Kidney capillary endothelial cell (primary cell): ENCODE results near the gene IL20.

Source experiments
- DNase-seq: peaks from one replicate; pipeline ENCODE4 v3.0.0-alpha.2; 2018; ENCODE audit warnings: low spot score

Gene IL20

DNA sequence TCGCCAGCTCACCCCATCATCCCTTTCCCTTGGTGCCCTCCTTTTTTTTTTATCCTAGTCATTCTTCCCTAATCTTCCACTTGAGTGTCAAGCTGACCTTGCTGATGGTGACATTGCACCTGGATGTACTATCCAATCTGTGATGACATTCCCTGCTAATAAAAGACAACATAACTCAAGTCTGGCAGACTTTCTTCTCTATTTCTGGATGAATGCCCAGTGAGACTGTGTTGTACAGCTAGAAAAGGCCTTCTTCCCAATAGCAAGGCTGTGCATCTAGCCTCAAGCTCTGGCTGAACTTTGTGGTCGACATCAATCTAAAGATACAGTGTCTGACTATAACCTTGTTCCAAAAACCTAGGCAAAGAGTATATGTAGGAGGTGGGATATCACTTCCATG is 38.3 kb downstream of the IL20 start:
- DNase-seq: no peak

DNA sequence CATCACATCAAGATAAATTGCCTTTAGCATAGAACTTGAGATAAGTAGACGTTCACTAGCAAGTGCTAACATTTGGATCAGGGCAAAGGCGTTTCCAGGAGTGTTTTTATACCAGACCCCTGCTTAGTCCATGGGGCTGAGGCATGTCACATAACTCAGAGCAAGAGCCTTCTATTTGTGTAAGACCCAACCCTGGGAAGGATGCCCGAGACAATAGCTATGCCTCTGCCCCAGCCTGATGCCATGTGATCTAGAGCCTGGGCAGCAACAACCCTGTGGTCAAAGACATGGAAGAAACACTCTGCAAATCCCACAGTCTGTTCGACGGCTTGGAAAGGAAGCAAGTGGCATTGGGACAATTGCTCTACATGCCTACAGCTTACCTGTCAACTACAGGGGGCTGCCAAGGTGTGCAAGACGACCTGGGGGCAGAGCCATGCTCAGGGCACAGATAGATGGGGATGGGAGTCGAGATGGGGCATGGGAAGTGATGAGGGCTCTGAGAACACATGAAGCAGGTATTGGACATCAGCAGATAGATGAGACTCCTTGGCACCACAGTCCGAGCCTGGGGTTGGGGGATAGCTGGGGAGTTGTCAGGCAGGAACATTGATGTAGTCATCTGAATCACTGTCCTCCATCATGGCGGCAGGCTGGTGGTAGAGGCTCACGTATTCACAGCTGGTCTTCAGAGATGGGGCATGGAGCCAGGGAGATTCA is 39.2 kb downstream of the IL20 start:
- no peak for DNase-seq

DNA sequence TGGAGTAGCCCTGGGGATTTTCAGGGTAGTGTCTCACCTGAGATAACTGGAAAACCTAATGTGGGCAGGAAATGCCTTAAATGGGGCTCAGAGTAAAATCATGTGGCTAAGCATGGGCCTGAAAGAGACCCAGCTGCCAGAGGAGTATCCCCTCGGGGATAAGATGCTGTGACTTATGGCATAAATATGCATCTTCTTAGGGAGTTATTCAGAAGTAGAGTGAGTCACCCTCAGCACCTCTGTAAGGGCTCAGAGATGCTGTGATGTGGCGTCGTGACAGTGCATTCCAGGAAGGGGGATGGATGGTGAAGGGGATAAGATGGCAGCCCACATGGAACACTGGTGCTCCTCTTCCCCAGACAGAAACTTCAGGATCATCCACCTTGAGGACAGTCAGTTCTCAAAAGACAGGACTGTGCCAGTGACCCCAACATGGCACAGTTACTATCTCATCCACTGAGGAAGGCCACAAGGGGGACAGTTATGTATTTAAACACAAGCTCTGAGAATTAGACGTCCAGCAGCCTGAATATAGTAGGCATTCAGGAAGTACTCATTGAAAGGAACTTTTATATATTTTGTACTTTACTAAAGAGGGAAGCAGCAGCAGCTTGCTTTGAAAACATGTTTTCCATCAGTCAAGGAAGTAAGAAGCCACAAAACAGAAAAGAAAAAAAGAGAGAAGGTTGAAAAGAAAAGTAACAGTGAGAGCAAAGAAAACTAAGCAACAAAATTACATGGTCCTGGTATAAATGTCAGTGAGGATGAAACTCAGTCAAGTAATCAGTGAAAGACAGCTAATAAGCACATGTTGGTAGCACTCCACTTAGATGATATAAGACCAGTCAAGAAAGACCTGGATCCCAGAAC is 40.1 kb downstream of the IL20 start:
- peak; percentile 48 for DNase-seq

DNA sequence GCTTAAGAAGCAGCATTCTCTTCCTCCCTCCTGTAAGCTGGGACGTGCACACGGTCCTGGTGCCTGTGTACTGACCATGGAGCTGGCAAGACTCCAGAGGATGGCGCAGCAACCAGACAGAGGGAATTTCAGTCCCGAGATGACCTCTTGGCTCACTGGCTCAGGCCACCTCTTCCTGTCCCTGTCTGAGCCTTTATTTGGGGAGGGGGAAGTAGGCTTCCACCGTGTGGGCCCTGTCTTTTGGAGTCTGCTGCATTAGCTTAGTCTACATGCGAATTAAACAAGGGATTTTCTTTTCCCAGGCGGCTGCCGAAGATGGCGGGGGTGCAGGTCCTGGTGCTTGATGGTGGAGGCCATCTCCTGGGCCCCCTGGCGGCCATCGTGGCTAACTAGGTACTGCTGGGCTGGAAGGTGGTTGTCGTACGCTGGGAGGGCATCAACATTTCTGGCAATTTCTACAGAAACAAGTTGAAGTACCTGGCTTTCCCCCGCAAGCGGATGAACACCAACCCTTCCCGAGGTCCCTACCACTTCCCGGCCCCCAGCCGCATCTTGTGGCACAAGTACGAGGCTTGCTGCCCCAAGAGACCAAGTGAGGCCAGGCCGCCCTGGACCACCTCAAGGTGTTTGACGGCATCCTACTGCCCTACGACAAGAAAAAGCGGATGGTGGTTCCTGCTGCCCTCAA is 42.0 kb downstream of the IL20 start:
- DNase-seq: no peak

DNA sequence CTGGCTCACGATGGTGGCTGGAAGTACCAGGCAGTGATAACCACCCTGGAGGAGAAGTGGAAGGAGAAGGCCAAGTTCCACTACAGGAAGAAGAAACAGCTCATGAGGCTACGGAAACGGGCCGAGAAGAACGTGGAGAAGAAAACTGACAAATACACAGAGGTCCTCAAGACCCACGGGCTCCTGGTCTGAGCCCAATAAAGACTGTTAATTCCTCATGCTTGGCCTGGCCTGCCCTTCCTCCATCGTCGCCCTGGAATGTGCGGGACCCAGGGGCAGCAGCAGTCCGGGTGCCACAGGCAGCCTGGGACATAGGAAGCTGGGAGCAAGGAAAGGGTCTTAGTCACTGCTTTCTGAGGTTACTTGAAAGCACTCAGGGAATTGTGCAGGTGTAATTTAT is 42.6 kb downstream of the IL20 start:
- DNase-seq: no peak

DNA sequence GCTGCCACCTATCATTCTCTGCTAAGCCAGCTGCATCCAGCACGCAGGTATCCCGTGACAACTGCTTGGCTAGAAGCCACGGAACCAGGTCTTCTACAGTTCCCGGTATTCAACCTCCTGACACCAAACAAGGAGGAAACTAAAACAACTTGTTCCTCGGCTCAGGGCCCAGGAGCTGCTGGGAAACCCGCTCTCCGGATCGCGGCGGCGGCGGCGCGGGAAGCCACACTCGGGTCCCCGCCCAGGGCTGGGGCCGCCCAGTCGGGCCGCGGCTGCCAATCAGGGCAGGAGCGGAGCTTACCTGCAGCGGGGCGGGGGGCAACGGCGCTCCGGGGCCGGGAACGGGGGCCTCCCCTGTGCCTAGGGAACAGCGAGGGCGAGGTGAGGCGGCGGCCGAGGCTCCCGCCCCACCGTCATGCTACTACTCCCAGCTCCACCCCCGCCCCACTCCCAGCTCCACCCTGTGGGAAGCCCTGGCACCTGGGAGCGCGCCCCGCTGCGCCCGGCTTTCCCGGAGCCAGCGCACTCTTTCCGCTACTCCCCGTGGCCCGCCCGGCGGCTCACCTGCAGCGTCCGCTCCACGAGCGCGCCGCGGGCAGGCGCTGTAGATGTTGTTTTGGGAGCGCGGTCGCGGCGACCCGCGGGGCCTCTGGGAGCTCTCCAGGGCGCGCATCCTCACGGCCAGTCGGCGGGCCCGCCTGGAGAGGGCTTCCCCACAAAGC is 43.9 kb downstream of the IL20 start:
- DNase-seq: no peak

DNA sequence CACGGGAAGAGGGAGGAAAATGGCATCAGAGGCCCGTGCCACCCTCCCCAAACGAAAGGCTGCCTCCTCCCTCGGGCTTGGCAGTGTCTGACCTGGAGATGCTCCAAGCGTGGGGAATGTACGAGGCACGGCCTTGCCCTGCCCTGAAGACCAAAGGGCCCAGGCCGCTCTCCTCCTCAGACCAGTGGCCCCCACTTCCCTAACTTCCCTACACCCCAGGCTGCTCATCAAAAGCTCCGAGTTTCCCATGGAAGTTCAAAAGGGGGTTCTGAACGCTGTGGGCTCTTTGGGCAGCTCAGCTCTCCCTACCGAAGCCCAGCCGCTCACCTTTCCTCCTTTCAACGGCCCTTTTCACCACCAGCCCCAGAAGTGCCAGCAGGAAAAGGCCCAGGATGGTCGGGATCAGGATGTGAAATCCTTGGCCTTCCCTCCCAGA is 44.5 kb downstream of the IL20 start:
- no peak for DNase-seq

DNA sequence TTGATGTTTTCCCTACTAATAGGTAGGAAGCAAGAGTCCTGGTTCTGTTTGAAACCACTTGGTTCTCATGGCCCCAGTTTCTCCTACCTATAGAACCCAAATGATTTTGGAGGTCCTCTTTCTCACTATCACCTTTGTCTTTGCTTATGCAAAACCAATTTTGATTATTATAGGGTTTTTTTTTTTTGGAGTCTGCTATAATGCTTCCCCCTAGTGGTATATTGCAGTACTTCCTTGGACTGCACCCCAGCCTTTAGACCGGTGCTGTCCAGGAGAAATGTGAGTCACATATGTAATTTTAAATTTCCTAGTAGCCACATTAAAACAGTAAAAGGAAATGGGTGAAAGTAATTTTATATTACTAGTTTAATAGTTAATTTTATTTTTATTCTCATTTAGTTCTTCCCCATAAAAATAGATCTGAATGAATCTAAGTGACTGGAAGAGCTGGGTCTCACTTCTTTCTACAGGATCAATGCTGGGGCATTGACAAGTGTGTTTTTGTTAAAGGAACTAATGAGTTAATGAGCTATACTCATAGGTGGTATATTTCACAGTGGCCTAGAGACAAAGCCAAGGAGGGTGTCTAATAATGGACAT is 45.7 kb downstream of the IL20 start:
- DNase-seq: peak; percentile 65

DNA sequence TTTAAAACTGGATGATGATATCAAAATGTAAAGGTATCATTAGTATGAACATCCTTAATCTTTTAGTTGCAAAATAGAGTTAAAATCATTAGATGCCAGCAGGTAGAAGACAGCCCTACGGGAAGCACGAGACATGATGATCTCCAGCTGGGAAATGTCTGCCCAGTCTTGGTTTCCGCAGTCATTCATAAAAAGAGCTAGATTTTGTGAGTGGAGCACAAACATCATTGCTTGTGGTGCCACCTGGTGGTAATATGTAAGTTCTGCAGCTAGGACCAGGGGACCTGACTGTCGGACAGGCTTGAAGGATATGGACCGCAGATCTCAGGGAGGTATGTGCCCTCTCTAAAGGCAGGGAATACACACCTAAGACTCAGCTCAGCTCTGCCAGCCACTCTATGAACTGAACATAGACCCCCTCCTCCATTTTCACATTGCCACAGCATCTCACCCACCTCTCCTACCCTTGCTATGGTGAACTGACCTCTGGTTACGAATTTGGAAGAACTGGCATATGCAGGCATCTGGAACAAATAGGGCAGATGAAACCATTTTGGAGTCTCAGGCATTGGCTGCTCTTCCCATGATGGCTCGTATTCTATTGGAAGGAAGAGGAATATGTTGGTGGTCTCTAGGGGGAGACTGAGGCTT is 47.1 kb downstream of the IL20 start:
- DNase-seq: peak; percentile 68

DNA sequence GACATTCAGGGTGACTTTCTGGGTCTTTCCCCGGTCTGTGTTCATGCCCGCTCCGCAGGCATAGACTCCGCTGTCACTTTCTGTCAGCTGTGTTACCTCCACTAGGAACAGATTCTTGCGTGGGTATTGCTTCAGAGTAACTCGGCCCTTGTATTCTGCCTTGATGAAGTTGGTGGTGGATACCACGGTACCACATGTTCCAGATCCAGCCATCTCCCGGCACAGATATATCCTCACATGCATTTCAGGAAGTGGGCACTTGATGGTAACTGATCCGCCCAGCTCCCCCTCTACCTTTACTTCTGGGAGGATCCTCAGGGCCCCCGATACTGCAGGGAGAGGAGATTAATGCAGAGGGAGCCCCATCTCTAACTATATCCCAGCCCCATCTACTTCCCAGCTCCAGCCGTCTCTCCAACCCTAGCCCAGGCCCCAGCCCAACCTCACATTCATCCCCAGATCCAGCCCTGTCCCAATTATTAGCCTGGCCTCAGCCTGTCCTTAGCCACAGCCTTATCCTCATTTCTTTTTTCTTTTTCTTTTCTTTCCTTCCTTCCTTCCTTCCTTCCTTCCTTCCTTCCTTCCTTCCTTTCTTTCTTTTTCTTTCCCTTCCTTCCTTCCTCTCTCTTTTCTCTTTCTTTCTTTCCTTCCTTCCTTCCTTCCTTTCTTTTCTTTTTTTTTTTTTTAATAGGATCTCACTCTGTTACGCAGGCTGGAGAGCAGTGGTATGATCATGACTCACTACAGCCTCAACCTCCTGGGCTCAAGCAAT is 48.5 kb downstream of the IL20 start:
- DNase-seq: no peak

DNA sequence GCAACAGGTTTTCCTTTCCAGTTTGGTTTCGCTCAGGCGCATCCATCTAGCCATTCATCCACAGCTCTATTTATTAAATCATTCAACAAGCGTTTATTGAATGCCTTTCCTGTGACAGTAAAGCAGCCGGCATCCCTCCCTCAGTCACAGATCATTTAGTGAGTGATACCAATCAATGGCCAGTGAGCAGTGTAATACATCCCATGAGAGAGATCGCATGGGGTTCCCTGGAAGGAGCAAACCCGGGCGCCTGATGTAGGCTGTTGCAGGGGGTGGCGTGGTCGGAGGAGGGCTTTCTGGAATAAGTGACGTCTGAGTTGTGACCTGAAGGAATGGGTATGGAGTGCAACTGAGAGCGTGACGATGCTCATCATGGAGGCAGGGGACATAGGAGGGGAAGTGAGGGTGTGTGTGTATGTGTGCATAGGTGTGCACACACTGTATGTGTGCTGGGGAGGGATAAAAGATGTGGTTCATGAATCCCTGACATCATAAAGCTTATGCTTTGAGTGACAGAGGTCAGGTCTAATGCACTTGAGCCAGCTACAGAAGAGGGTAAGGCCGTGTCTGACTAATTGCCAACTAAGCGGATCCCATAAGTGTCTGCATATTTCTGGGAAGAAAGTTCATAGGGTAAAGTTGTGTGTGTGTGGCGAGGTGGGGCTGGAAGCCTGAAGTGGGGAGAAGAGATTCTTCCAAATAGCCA is 49.8 kb downstream of the IL20 start:
- DNase-seq: no peak

DNA sequence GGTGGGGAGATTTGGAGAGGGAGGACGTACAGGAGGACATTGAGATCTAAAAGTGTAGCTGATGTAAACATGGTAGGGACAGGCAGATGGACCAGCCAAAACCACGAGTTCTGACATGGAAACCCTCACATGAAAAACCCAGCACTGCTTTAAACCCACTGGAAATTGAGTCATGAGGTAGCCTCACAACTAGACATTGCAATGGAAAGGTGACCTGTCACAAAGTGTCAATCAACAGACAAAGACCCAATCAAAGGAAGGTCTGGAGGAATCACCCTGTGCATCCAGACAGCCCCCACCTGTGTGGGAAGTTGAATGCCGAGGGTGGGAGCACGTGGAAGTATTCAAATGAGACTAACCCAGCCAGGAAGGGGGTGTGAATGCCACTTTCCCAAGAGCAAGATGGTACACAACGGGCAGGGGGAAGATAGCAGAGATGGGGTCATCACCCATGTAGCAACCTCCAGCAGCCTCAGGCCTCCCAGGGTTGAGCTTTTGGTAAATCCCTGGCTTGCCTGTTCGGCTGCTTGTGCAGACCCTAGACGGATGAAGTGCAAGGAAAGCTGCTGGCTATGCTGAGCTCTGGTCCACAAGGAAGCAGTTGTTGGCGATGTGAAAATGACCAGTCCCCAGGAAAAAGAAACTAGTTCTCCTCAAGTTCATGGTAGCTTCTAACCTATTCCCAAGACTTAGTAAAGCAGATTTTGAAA is 50.7 kb downstream of the IL20 start:
- no peak for DNase-seq

DNA sequence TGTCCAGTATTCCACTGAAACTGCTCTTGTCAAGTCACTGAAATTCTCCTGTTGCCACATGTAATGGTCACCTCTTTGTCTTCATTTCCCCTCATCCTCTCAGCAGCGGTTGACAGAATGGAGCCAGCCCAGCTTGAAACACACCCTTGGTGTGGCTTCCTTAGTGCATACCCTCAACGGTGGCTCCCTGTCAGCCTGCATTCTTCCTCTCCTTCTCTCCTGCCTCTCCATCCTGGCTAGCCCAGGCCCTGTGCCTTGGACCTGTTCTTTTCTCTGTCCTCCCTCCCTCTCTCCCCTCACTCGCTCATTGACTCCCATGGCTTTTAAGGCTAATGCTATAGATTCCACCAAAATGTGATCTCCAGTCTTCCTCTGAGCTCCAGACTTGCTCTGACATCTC is 52.7 kb downstream of the IL20 start:
- DNase-seq: no peak
